ENCODE data around the gene ATAD5.
"Not testable (repeated sequence)": the region's sequence is repeated elsewhere in the genome, so short reads cannot be mapped to it uniquely, and the experiment has no call there.

The ATAD5 gene

GRCh38 chr17:30886187-30886586 is 54.4 kb downstream of the ATAD5 start:
- H3K4me3 ChIP-seq (ENCODE audit: low read depth, low read length) = no peak overlapping the region
- no peak for TF ChIP-seq CTCF (IDR thresholded peaks at IDR 0.05; ENCODE audit: low read depth, low read length, missing control alignments)
- DNase-seq (ENCODE audit: low read depth) = no peak

GRCh38 chr17:30894236-30894635 is 62.5 kb downstream of the ATAD5 start:
- no peak overlapping the region for H3K4me3 ChIP-seq (ENCODE audit: low read depth, low read length)
- TF ChIP-seq CTCF (IDR thresholded peaks at IDR 0.05; ENCODE audit: low read depth, low read length, missing control alignments) = no peak
- no peak for DNase-seq (ENCODE audit: low read depth)

GRCh38 chr17:30897311-30897710 is 65.5 kb downstream of the ATAD5 start:
- TF ChIP-seq CTCF (IDR thresholded peaks at IDR 0.05; ENCODE audit: low read depth, low read length, missing control alignments) = no peak
- no peak for DNase-seq (ENCODE audit: low read depth)
- no peak overlapping the region for H3K4me3 ChIP-seq (ENCODE audit: low read depth, low read length)

- DNase-seq (ENCODE audit: low read depth) = no peak
These were observed 74.0 kb downstream of the ATAD5 start for GRCh38 chr17:30905742-30906100.

GRCh38 chr17:30906101-30906911 is 74.5 kb downstream of the ATAD5 start, which contains the start of gene TEFM:
Gene TEFM, minus strand, starts transcription at chr17:30906238. Its CDS starts 40 bp downstream, at chr17:30906198.
- peak within 1 kb of the TSS; percentile 98 for H3K4me3 ChIP-seq (ENCODE audit: low read depth, low read length)
- peak; percentile 81 for DNase-seq (ENCODE audit: low read depth)
- TF ChIP-seq CTCF (IDR thresholded peaks at IDR 0.05; ENCODE audit: low read depth, low read length, missing control alignments) = no peak

More at GRCh38 chr17:30905742-30906100, 74.0 kb downstream of the ATAD5 start:
- no peak for TF ChIP-seq CTCF (IDR thresholded peaks at IDR 0.05; ENCODE audit: low read depth, low read length, missing control alignments)
- peak overlapping the region; percentile 98 for H3K4me3 ChIP-seq (ENCODE audit: low read depth, low read length)

GRCh38 chr17:30908717-30909420 is 77.1 kb downstream of the ATAD5 start:
- H3K4me3 ChIP-seq (ENCODE audit: low read depth, low read length) = no peak overlapping the region
- no peak for TF ChIP-seq CTCF (IDR thresholded peaks at IDR 0.05; ENCODE audit: low read depth, low read length, missing control alignments)
- DNase-seq (ENCODE audit: low read depth) = no peak

- H3K4me3 ChIP-seq (ENCODE audit: low read depth, low read length) = not testable (repeated sequence)
These were observed 78.4 kb downstream of the ATAD5 start for GRCh38 chr17:30910151-30910550.

More at GRCh38 chr17:30910151-30910550, 78.4 kb downstream of the ATAD5 start:
- not testable (repeated sequence) for DNase-seq (ENCODE audit: low read depth)
